Kasumi-1 (cell line): ENCODE measurements around the gene L3MBTL1.
"Not testable (repeated sequence)": the region's sequence is repeated elsewhere in the genome, so short reads cannot be mapped to it uniquely, and the experiment has no call there.

Experiments used
- DNase-seq, 2 experiments: peaks; one replicate each; lab custom pipeline; 2025; lab: John Stamatoyannopoulos, UW

L3MBTL1 gene

DNA sequence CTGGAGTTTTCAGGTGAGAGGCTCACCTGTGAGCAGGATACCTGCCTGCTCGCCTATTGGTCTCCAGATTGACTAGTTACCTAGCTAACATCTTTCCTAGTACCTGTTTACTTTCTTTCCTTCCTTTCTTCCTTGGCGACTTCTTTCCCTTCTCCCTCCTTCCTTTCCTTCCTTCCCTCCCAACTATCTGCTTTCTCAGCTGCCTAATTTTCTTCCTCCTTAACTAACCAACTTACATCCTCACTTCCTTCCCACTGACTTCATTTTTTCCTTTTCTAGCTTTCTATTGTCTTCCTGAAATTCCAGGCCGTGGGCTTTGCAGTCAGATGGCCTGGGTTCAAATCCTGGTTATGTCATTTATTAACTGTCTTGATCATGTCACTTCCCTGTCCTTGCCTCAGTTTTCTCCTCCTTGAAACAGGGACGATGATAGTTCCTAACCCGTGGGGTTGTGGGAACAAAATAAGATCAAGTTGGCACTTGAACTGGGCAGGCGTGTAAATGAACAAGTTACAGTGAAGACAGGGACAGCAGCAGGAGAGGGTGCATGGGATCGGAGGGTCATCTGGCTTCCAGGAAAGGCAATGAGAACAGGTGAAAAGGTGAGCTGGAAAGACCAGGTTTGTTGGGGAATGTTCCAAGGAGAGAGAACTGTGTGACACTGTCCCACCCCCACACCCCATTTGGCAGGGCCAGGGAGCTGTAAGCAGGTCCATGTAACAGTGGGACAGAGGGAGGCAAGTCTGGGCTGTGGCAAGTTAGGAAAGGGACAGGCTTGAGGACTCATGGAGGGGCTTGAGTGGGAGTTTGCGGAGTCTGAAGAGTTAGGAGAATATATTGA is 51.9 kb downstream of the L3MBTL1 start:
- DNase-seq, result no peak

DNA sequence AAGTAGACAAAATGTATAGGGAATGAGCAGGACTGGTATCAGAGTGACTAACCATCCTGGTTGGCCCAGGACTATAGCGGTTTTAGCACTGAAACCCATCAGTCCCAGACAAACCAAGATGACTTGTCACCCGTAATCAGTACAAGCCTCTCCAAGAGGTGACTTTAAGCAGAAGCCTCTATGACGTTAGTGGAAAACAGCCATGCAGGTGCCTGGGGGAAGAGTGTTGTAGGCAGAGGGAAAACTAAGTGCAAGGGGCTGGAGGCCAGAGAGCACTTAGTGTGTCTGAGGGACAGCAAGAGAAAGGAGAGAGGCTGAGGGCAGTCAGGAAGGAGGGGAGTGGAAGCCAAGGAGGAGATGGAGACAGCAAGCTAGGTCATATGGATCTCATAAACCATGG is 53.5 kb downstream of the L3MBTL1 start:
- no peak for DNase-seq

DNA sequence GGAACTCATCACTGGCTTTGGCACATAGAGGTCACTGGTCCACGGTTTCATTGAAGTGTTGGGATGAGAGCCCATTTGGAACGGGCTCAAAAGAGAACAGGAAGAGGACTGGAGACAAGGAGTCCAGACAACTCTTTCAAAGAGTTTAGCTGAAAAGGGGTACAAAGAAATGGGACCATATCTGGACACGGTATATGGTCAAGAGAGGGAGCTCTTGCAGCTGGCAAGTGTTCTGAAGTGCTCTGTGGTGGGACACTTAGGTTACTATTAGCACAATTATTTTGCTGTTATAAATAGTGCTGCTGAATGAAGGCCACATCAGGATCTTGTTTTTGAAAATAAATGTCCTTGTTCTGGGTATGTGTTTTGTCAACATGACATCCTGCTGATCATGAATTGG is 55.9 kb downstream of the L3MBTL1 start:
- DNase-seq, result no peak

DNA sequence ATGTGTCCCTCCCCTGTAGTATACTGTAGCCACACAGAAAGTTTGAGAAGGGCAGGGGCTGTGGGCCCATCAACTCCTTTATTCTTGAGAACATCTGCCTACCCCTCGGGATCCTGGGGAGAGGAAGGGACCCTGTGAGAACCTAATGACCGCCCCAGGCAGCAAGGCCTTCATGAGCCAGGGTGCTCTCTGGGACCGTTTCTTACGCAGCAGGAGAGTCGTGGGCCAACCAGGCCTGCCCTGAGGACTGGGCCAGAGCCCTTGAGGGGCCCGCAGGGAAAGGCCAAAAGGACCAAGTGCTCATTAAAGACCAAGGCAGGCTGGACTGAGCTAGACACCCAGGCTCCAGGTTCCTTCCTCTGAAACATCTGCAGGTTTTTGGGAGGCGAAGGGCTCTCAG is 56.5 kb downstream of the L3MBTL1 start:
- no peak for DNase-seq

DNA sequence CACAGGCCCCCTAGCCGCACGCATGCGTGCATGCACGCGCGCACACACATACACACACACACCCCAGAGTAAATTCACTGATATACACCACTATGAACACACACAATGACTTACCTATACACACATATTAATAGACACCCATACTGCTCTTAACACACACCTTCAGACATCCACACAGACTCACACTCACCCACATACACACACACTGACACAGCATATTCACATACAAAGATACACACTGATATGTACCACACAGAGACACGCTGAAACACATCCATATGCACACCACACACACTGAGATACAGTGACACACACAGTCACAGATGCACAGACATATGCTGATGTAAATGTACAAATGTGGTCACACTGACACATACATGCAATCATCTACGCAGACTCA is 57.0 kb downstream of the L3MBTL1 start:
- DNase-seq, result no peak

DNA sequence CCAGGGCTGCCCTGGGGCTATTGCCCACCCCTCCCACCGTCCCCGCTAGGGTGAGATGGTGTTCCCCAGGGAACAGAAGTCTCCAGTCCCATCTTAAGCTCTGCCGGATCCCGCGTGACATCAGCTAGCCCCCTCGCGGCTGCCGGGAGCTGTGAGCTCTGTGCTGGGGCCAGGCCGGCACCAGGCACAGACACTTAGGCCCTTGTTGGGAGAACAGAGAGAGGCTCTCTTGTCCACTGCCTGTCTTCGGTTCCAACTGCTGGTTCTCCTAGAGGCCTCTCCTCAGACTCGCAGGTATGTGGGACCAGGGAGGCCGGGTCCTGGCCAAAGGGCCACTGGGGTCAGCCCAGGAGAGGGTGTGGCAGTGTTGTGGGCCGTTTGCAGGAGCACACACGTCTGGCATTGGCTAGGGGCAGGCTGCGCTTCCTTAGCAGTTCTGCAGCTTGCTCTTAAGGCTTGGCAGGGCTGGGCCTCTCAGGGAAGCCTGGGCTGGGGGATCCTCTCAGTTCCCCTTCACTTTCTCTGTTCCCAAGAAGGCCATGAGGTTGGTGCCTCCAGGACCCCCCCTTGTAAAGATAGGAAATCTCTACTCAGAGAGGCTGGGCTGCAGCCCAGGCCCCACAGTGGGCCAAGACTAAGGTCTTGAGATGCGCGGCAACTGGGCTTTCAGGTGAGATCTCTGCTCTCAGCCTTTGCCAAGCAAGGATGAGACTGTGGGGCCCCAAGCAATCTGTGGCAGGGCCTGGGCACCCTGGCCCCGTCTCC is 57.7 kb downstream of the L3MBTL1 start:
- no peak for DNase-seq

DNA sequence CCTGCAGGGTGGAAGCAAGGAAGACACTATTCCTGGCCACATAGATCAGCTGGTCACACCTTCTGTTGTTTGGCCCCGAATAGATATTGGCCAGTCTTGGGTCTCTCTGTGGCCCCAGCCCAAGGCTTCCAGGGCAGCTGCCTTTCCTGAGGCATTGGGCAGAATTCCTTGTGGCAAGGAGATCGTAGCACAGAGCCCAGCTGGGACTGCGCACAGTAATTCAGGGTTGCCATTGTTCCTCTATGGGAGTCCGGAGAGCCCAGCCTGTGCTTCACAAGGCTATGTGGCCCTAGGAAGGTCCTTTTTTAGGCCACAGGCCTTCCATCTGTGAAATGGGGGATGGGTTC is 58.2 kb downstream of the L3MBTL1 start:
- no peak for DNase-seq

DNA sequence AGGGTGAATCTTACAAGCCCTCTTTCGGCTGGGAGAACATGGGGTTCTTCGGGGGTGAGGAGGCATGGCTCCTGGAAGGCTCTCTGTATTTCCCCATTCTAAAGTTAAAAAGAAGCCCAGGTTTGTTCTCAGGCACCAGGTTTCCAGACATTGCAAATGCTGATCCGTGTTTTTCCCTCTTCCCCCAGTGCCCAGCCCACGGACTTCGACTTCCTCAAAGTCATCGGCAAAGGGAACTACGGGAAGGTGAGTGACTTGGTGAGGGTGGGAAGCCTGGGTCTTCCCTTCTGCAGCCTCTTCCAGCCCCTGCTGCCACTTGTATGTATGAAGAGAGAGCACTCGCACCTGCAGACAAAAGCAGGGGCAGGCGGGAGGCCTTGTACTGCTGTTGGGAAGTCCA is 60.0 kb downstream of the L3MBTL1 start:
- DNase-seq, result no peak

DNA sequence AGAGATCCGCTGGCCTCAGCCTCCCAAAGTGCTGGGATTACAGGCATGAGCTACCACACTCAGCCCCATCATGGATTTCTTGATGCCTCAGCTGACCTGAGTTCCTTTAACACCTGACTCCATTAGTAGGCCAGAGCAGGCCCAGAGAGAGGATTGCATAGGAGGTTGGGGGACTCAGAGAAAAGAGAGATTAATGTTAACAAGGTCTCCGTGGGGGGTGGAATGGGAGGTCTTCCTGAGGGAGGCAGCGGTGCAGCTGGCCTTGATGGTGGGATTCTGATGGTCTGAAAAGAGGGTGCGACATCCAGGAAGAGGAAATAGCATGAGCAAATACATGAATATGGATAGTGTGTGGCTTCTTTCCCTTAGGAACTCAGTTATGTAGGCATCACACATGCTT is 61.2 kb downstream of the L3MBTL1 start:
- no peak for DNase-seq

DNA sequence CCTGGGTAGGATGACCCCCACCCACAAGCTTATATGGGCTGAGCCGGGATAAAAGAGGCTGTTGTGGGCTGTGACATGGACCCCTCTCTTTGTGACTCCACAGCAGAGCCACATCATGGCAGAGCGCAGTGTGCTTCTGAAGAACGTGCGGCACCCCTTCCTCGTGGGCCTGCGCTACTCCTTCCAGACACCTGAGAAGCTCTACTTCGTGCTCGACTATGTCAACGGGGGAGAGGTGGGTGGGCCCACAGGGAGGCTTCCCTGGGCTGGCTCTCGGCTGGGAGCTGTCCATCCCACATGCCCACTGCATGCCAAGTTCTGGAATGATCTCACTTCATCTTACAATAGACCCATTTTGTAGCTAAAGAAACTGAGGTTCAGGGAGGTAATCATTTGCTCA is 61.8 kb downstream of the L3MBTL1 start:
- no peak for DNase-seq

DNA sequence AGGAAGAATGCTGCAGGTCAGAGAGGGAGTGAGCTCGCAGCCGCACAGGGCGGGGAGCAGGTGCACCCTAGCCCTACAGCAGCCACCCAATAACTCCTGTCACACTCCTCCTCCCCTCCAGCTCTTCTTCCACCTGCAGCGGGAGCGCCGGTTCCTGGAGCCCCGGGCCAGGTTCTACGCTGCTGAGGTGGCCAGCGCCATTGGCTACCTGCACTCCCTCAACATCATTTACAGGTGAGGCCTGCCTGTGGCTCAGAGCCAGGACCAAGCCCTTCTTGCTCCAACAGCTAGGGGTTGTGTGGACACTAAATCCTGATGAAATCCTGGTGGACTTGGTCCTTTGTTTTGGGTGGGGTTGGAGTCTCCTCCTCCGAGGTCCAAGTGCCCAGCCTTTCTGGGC is 63.0 kb downstream of the L3MBTL1 start:
- no peak for DNase-seq

DNA sequence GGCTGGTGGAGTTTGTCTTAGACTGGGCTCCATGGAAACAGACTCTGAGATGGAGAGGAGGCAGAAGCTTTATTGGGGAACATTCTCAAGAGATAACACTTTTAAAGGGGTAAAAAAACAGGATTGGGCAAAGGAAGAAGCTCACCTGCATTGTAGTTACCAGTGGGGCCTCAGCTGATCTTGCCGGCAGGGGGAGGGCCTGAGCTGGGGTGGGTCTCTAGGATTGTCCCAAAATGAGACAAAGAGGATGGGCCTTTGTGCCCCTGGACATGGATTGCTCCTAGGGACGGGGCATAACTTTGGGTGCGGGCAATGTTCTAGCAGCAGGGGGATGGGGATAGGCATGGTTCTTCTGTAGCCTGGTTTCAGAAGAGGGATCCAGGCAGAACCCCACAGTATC is 63.8 kb downstream of the L3MBTL1 start:
- DNase-seq, result no peak

DNA sequence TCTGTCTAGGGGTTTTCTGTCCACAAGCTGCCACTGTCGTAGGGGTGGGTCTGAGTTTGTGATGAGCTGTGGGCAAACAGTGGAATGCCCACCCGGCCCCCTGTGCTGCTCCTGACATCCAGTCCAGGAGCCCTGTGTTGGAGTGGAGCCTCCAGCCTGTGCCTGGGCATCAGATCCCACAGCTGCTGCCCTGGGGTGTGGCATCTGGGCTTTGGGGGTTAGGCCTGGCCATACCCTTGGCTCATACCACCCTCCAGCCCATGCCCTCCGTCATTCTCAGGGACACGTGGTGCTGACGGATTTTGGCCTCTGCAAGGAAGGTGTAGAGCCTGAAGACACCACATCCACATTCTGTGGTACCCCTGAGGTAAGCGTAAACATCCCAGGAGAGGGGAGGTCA is 64.3 kb downstream of the L3MBTL1 start:
- DNase-seq, result no peak

DNA sequence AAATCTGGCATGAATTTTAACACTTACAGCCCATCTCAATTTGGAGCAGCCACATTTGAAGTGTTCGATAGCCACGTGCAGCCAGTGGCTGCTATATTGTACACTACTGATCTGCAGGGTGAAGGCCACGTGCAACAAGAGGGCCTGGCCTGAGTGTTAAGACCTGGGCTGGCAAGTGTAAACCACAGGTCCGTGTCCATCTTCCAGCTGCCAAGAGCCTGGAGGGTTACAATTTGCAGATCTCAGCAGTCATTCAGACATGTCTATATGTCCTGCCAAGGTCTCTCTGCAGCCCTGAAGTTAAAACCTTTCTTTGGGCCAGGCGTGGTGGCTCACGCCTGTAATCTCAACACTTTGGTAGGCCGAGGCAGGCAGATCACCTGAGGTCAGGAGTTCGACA is 65.4 kb downstream of the L3MBTL1 start:
- DNase-seq, result no peak

DNA sequence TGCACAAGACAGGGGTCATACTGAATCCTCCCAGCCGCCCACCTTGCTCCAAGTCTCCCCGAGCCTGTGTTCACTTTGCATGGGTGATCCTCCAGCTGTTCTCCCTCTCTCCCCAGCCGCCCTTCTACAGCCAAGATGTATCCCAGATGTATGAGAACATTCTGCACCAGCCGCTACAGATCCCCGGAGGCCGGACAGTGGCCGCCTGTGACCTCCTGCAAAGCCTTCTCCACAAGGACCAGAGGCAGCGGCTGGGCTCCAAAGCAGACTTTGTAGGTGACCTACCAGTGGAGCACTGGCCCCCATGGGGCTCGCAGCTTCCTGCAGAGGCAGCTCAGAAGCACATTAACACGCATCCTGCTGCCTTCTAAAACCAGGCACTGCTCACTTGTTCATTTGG is 68.6 kb downstream of the L3MBTL1 start:
- no peak for DNase-seq

DNA sequence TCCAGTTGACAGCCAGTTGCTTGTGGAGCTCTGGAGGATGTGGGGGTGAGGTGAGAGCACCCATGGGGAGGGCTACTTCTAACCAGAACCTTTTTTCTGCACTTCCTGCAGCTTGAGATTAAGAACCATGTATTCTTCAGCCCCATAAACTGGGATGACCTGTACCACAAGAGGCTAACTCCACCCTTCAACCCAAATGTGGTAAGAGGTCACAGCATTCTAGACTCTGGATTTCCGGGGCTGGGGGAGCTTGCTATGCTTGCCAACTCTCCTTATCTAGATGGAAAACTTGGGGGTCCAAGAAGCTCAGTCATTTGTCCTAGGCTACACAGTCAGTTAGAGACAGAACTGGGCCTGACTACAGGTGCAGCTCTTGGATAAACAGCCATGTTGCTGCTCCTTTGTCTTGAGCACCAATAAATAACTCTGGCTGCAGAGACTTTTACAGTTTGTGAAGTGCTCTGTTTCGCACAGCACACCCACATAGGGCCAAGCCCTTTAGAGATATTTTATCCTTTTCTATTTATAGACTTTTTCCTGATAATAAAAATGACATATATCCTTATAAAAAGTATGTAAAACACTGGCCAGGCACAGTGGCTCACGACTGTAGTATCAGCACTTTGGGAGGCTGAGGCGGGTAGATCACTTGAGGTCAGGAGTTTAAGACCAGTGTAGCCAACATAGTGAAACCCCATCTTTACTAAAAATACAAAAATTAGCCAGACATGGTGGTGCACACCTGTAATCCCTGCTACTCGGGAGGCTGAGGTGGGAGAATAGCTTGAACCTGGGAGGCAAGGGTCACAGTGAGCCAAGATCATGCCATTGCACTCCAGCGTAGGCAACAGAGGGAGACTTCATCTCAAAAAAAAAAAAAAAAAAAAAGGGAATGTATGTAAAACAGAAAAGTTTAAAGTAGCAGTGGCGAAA is 72.6 kb downstream of the L3MBTL1 start:
- DNase-seq, result no peak

DNA sequence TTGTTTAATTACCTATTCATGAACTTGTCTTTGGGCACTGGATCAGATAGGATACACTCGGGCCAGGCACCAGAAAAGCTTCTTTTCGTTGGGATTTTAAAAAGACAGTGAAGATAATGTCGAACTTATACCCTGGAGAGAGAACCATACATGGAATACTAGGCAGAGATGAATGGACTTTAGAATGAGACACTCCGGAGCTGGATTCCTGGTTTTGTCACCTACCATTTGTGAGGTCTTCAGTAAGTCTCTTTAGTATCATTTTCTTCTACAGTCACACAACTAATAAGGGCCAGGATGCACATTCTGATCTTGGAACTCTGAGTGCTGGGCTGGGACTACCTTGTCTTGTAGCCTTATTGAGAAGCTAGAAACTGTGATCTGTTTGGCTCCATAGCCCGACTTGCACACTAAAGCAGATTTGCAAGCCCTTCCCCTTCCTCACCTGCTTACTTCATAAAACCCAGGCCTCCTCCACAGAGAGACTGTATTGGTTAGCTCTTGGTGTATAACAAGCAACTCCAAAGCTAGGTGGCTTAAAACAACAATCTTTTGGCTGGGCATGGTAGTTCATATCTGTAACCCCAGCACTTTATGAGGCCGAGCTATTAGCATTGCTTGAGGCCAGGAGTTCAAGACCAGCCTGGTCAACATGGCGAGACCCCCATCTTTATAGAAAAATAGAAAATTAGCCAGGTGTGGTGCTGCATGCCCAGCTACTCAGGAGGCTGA is 75.8 kb downstream of the L3MBTL1 start:
- no peak for DNase-seq

DNA sequence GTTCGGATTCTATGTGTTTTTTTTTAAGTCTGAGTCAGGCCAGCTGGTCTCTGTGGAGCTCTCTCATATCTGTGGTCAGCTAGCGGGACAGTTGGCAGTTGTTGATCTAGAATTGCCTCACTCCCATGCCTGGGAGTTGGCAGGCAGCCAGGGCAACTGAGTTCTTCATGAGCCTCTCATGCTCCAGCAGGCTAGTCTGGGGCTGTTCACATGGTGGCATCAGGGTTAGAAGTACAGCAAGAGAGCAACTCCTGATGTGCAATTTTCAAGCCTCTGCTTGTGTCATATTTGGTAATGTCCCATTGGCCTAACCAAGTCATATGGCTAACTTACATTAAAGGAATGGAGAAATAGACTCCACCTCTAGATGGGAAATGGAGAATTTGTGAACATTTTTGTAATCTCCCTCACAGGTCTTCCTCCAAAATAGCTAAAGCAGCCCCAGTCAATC is 76.5 kb downstream of the L3MBTL1 start:
- DNase-seq, result peak; percentile 22 to 41

DNA sequence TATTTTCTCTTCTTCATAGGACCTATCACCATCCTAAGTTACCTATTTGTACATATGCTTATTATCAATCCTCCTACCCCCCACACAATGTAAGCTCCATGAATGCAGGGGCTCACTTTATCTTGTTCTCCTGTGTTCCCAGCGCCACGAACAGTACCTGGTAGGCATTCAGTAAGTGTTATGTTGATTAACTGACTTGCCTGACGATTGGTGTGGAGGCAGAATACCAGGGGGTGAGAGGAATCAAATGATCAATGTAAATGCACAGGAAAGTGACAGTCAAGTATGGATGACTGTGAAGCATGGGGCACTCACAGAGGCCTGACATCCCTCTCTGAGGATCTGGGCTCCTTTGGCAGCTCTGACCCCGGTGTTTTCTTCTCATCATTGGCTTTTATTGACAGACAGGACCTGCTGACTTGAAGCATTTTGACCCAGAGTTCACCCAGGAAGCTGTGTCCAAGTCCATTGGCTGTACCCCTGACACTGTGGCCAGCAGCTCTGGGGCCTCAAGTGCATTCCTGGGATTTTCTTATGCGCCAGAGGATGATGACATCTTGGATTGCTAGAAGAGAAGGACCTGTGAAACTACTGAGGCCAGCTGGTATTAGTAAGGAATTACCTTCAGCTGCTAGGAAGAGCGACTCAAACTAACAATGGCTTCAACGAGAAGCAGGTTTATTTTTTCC is 77.1 kb downstream of the L3MBTL1 start:
- no peak for DNase-seq

DNA sequence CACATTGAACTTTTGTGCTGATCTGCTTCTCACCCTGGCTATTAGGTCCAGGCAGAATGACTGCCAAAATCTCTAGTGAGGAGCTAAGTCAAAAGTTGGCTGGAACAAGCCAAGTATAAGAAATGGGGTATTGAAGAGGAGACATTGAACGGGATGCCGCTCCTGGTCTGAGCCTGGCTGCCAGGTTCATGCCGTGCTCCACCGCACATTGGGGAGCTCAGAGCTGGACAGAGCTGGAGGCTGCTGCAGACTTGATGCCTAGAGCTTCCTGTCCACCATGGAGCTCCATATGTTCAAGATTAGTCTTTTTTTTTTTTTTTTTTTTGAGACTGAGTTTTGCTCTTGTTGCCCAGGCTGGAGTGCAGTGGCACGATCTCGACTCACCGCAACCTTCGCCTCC is 79.1 kb downstream of the L3MBTL1 start:
- DNase-seq, result no peak

DNA sequence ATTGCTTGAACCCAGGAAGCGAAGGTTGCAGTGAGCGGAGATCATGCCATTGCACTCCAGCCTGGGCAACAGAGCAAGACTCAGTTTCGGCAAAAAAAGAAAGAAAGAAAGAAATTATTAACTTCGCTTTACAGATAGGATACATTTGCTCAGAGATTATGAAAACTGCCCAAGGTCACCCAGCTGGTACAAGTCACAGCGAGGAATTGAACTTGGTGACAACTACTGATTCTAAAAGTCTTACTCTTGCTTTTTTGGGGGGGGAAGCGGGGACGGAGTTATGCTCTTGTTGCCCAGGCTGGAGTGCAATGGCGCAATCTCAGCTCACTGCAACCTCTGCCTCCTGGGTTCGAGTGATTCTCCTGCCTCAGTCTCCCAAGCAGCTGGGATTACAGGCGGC is 81.0 kb downstream of the L3MBTL1 start:
- DNase-seq, result not testable (repeated sequence)
